ENCODE data around the gene CXorf58.

- no peak for TF ChIP-seq POLR2AphosphoS5 (IDR thresholded peaks at IDR 0.05; ENCODE audit: low read depth, low read length)
- TF ChIP-seq SIN3A (IDR thresholded peaks at IDR 0.05; ENCODE audit: borderline replicate concordance, insufficient read depth, low read length), result no peak
- TF ChIP-seq TAF1 (IDR thresholded peaks at IDR 0.05; ENCODE audit: borderline replicate concordance, insufficient read depth, low read length), result no peak
- no peak for TF ChIP-seq REST (IDR thresholded peaks at IDR 0.05; ENCODE audit: insufficient read depth in 1 of 2, low read depth in 2 of 2, low read length in 2 of 2)
- TF ChIP-seq FOXP2 (optimal IDR thresholded peaks at IDR 0.05; ENCODE audit: borderline replicate concordance, extremely low read depth, extremely low read length, insufficient read depth), result no peak
Observed at GRCh38 chrX:23932046-23932445, 24.2 kb downstream of the CXorf58 start.

All from PFSK-1 (cell line).